Measurements from ENCODE around the gene PREB. TPM values are rescaled to one million over a fixed set of nuclear protein-coding genes. Genes with fewer than 3 reads are reported as not detected.

Gene PREB
- total RNA-seq, 1 experiment from 2014 or later: 35.7 TPM

DNA sequence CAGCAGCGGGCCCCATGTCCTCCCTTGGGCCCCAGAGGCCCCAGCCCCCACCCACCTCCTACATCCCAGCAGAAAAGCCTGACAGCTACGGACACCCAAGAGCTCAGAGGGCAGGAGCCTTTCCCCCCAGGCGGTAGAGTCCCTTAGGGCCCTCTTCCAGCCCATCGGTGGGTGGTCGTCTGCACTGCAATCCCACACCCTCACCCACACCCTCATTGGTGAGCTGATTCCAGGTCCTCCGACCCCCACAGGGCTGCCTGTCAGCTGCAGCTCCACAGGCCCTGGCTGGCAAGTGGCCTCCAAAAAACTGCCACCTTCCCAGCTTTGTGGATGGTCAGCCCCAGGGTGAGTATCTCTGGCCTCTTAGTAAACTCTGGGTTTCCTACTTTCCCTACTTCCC, 24.8 kb upstream of the PREB start:
- no peaks in the 10 kb centered on the region for H3K36me3 ChIP-seq (ENCODE audit: low read depth)
- no peak overlapping the region for H3K4me2 ChIP-seq
- intact Hi-C loops (cut with micrococcal nuclease; ENCODE audit: unreplicated experiment): no loop called here
- H3K79me2 ChIP-seq (ENCODE audit: low read depth): no peaks in the 10 kb centered on the region
- no TSS peak for BruUV-seq (replicated peaks)
- 0 out of 2 replicates have a peak, but pooled peaks cover 5% of the 10 kb centered on the region for H3F3A ChIP-seq (ENCODE audit: insufficient read depth, low read depth)
- TF ChIP-seq EZH2 (IDR thresholded peaks at IDR 0.05; ENCODE audit: low read depth) (no peak), CTCF (conservative IDR thresholded peaks at IDR 0.05) (no peak)
- DNase-seq: no peak
- ChIA-PET CTCF (no interaction called here), POLR2A (ENCODE audit: unreplicated experiment) (no interaction called here)
- H3K4me1 ChIP-seq (replicated peaks; ENCODE audit: insufficient read depth): 0 out of 2 replicates have a peak, but pooled peaks cover 5% of the 10 kb centered on the region
- H3K9me3 ChIP-seq (ENCODE audit: insufficient read depth, low read depth): no peaks in the 10 kb centered on the region
- H3K27ac ChIP-seq: no peak overlapping the region
- H3K27me3 ChIP-seq (ENCODE audit: insufficient read depth, low read depth): no peaks in the 10 kb centered on the region
- no peaks in the 10 kb centered on the region for H3K9me2 ChIP-seq (ENCODE audit: insufficient read depth)
- H3K4me3 ChIP-seq: no peak overlapping the region
- H2AFZ ChIP-seq: no peak overlapping the region
- H4K20me1 ChIP-seq (ENCODE audit: insufficient read depth): no peaks in the 10 kb centered on the region

- CTCF ChIA-PET: no interaction called here
These were observed 24.0 kb upstream of the PREB start for GRCh38 chr2:27158468-27158867.

GRCh38 chr2:27155069-27155520, 20.7 kb upstream of the PREB start:
- Histone ChIP-seq H3K27me3 (ENCODE audit: insufficient read depth, low read depth) (no peaks in the 10 kb centered on the region), H2AFZ (no peak overlapping the region), H3K9me2 (ENCODE audit: insufficient read depth) (no peaks in the 10 kb centered on the region), H3K36me3 (ENCODE audit: low read depth) (no peaks in the 10 kb centered on the region), H3K4me2 (no peak overlapping the region), H4K20me1 (ENCODE audit: insufficient read depth) (no peaks in the 10 kb centered on the region), H3K27ac (no peak overlapping the region), H3F3A (ENCODE audit: insufficient read depth, low read depth) (peaks cover 4% of the 10 kb centered on the region; the same call in 1 of the 2 replicates), H3K79me2 (ENCODE audit: low read depth) (no peaks in the 10 kb centered on the region), H3K9me3 (ENCODE audit: insufficient read depth, low read depth) (no peaks in the 10 kb centered on the region), H3K4me3 (no peak overlapping the region), H3K4me1 (replicated peaks; ENCODE audit: insufficient read depth) (no peaks in the 10 kb centered on the region)
- ChIA-PET CTCF (no interaction called here), POLR2A (ENCODE audit: unreplicated experiment) (interaction anchor here (0.6 kb wide), 1 partner anchor 57 kb away, joined by 4 read pairs; the partner anchor contains the start of genes ATRAID and SLC5A6)
- TF ChIP-seq CTCF (conservative IDR thresholded peaks at IDR 0.05): no peak
- no peak for TF ChIP-seq EZH2 (IDR thresholded peaks at IDR 0.05; ENCODE audit: low read depth)
- intact Hi-C loops (cut with micrococcal nuclease; ENCODE audit: unreplicated experiment): no loop called here
- no TSS peak for BruUV-seq (replicated peaks)
- DNase-seq: no peak

More at GRCh38 chr2:27158468-27158867, 24.0 kb upstream of the PREB start:
- POLR2A ChIA-PET (ENCODE audit: unreplicated experiment): no interaction called here
- Histone ChIP-seq H3K4me1 (replicated peaks; ENCODE audit: insufficient read depth) (0 out of 2 replicates have a peak, but pooled peaks cover 5% of the 10 kb centered on the region), H3K27me3 (ENCODE audit: insufficient read depth, low read depth) (no peaks in the 10 kb centered on the region), H3F3A (ENCODE audit: insufficient read depth, low read depth) (0 out of 2 replicates have a peak, but pooled peaks cover 5% of the 10 kb centered on the region), H3K79me2 (ENCODE audit: low read depth) (no peaks in the 10 kb centered on the region), H4K20me1 (ENCODE audit: insufficient read depth) (no peaks in the 10 kb centered on the region), H3K9me3 (ENCODE audit: insufficient read depth, low read depth) (no peaks in the 10 kb centered on the region), H3K4me3 (no peak overlapping the region), H2AFZ (no peak overlapping the region), H3K4me2 (no peak overlapping the region), H3K36me3 (ENCODE audit: low read depth) (no peaks in the 10 kb centered on the region), H3K27ac (no peak overlapping the region), H3K9me2 (ENCODE audit: insufficient read depth) (no peaks in the 10 kb centered on the region)
- no TSS peak for BruUV-seq (replicated peaks)
- intact Hi-C loops (cut with micrococcal nuclease; ENCODE audit: unreplicated experiment): no loop called here
- no peak for DNase-seq
- no peak for TF ChIP-seq CTCF (conservative IDR thresholded peaks at IDR 0.05)
- no peak for TF ChIP-seq EZH2 (IDR thresholded peaks at IDR 0.05; ENCODE audit: low read depth)
